Stimulated activated CD4-positive, alpha-beta T cell treated with anti-CD3 and anti-CD28 coated beads, Interleukin-1b, Interleukin-23, amount 100 ng/mL, for 1 hour (primary cell): ENCODE measurements around the gene ID1.
"Not testable (repeated sequence)": the region's sequence is repeated elsewhere in the genome, so short reads cannot be mapped to it uniquely, and the experiment has no call there.

Experiments
- DNase-seq, 2 donors: peaks; one replicate each; pipeline ENCODE4 v3.0.0-alpha.2; 2020; ENCODE audit warnings: low read depth in 2 of 2

The ID1 gene

GRCh38 chr20:31637660-31638059 is 32.6 kb downstream of the ID1 start, which contains the start of gene COX4I2:
Gene COX4I2 (plus strand): TSS chr20:31637912. CDS start chr20:31639018, 1,106 bp downstream.
- DNase-seq: no peak

GRCh38 chr20:31638317-31638716 is 33.2 kb downstream of the ID1 start:
- DNase-seq: no peak

GRCh38 chr20:31638816-31639215 is 33.7 kb downstream of the ID1 start:
- no peak for DNase-seq

DNA sequence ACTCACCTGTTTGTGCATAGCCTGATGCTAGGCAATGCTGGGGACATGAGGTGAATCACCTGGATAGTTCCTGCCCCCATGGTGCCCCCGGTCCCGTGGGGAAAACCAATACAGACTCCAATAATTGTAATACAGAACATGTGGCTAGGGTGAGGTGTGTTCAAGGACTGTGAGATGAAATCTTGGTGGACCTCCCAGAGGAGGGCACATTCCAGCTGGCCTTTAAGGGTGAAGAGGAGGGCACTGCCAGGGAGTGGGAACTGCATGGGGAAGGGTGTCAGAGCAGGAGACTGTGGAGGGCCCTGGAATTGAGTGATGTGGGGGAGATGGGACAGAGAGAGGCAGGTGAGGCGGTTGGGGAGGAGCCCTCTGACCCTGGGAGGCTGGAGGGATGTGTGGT is 35.2 kb downstream of the ID1 start:
- DNase-seq: no peak

DNA sequence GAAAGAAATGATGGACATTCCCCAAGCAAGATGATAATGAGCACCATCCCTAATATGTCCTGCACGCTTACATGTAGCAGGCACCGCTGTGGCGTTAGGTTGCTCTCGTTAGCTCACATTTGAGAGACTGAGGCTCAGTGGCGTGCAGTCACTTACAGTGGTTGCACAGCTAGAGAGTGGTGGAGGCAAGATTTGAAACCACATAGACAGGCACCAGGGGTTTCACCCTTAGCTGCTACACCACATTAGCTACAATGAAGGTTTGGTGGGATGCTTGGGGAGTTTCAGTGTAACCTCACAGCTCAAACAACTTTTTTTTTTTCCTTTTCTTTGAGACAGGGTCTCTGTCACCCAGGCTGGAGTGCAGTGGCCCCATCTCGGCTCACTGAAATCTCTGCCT is 36.3 kb downstream of the ID1 start:
- DNase-seq: no peak

- no peak for DNase-seq
These were observed 37.7 kb downstream of the ID1 start for GRCh38 chr20:31642837-31643236.

DNA sequence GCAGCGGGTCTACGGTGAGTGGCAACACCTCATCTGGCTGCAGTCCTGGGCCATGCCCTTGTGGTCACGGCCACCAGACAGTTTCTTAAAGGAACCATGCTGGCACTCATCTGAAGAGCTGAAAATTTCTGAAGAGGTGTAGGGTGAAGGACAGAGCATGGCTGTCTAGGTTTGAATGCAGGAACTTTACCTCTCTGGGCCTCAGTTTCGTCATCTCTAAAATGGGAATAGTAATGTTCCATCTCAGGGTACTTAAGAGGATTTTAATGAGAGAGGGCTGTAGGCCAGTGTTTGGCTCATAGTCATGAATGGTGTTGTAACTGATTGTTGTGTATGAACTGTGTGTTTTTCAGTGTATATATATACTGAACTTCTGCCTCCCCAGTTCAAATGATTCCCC is 38.4 kb downstream of the ID1 start:
- DNase-seq: no peak

- no peak for DNase-seq
These were observed 39.6 kb downstream of the ID1 start for GRCh38 chr20:31644701-31645100.

- DNase-seq: not testable (repeated sequence)
These were observed 43.0 kb downstream of the ID1 start for GRCh38 chr20:31648104-31648503.

- DNase-seq: no peak
These were observed 47.9 kb downstream of the ID1 start for GRCh38 chr20:31652917-31653396.

GRCh38 chr20:31653561-31653960 is 48.5 kb downstream of the ID1 start:
- no peak for DNase-seq

DNA sequence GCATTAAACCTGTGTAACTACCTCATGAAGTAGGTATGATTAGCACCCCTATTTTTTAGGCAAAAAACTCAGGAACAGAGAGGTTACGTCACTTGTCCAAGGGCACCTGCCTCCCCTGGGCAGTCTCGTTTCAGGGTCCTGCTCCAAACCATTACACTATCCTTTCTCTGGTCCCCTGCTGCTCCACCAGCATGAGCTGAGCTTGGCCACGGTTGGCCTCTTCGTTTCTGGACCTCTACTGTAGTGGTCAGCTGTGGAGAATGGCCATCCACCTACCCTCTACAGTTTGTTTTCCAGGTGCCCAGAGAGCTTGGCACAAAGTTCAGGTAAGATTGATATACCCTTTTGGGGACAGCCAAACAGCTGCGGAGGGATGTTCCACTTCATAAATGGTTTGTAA is 49.4 kb downstream of the ID1 start:
- DNase-seq: no peak
